GM21528 (cell line): ENCODE results near the gene ERICH6B.

Experiments
- ATAC-seq: cut with Tn5 transposase; IDR thresholded peaks from one replicate; pipeline ENCODE4 v1.9.1; 2021; ENCODE audit warnings: mild to moderate bottlenecking, moderate library complexity; ENCODE audit not compliant: unreplicated experiment, low FRiP score

The ERICH6B gene

GRCh38 chr13:45602183-45603170 lies 13.1 kb downstream of the ERICH6B start:
- ATAC-seq: no peak

- no peak for ATAC-seq
Observed at GRCh38 chr13:45601680-45602079, 13.9 kb downstream of the ERICH6B start.

DNA sequence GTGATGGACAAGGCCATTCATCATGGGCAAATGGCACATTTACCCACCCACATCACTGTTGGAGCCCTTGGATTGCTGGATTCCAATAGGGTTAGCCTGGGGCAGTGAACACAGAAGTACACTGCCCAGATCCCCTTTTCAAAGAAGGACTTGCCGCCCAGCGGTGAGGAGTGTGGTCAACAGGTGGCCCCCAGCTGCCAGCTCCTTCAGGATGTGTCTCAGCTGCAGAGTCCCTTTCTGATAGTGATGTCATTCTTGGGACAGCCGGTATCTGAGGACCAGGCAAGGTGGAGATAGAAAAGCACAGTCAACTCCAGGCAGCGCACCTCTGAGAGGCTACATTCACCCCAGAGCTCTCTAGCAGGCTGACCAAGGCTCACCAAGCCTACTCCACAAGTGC lies 16.9 kb downstream of the ERICH6B start:
- ATAC-seq: no peak

DNA sequence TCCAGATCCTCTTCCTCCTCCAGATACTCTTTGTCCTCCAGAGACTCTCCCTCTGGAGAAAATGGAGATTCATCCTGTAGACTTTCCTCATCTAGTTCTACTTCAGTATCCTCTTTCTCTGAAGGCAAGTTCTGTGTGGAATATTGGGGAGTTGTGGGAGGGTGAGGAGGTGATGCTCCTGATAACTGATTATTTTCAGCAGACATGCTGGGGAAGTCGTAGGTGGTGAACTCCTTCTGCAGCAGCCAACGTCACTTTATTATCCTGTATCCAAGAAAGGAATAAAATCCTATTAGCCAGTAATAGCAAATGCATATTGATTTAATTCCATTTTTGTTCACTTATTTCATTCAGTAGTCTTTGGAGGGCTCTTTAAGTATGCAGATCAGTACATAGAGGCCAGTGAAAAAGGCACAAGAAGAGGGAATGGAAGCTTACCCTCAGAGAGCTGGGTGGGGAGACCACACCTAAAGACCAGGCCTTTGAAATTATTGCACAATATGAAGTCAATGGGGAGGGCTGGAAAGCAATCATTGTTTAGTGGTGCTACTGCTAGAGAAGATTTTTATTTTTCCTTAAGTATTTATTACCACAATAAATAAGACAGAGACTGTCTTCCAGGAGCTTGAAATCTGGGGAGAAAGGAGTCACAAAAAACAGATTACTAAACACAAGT lies 18.6 kb downstream of the ERICH6B start:
- ATAC-seq: no peak

- ATAC-seq: no peak
Observed at GRCh38 chr13:45595965-45596364, 19.6 kb downstream of the ERICH6B start.

GRCh38 chr13:45594764-45595163 lies 20.8 kb downstream of the ERICH6B start:
- no peak for ATAC-seq

GRCh38 chr13:45594227-45594626 lies 21.3 kb downstream of the ERICH6B start:
- ATAC-seq: no peak

- no peak for ATAC-seq
Observed at GRCh38 chr13:45592758-45593157, 22.8 kb downstream of the ERICH6B start.

- ATAC-seq: no peak
Observed at GRCh38 chr13:45590066-45590465, 25.5 kb downstream of the ERICH6B start.

GRCh38 chr13:45587897-45588296 lies 27.6 kb downstream of the ERICH6B start:
- no peak for ATAC-seq

DNA sequence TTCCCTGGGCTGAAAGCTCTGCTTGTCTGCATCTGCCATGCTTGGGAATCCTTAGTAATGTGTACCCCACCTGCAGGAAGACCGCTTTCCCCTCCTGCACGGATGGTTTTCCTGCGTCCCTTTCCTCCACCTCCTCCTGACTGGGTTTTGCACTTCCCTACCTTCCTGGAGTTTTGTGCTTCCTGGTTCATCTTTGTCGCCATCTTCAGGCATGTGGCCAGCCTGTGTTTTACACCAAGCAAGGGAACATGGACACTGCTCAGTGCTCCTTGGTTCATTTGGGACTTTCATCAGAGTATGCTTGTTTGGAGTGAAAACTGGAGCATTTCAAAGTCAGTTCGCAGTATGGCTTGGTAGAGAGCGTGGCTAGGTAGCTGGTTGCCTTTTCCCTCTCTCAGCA lies 30.7 kb downstream of the ERICH6B start:
- no peak for ATAC-seq

DNA sequence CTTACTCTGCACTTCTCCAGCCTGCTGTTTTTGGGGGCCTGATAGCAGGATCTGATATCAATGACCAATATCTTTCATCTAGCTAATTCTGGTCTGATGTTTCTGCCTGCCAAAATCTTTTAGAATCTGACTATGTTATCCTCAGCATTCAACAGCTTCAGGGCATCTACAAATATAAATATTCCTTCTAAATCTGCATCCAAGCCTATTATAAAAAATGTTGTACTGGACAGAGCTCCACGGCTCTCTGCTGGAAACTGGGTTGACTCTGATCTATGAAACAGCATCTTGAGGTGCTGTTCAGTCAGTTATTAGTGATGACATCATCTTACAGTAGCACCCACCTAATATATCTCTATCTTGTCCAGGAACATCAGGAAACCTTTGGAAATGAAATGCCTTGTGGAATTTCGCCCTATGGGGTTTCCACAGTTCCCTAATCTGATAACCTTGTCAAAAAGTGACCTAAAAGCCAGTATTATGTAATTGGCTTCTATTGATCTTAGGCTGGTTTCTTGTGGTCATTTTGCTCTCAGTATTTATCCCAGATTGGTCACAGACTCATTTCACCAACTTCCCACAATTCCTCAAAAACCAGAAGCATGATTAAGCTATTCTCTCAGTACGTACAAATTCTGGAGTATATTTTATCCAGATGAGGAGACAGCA lies 33.0 kb downstream of the ERICH6B start:
- no peak for ATAC-seq

DNA sequence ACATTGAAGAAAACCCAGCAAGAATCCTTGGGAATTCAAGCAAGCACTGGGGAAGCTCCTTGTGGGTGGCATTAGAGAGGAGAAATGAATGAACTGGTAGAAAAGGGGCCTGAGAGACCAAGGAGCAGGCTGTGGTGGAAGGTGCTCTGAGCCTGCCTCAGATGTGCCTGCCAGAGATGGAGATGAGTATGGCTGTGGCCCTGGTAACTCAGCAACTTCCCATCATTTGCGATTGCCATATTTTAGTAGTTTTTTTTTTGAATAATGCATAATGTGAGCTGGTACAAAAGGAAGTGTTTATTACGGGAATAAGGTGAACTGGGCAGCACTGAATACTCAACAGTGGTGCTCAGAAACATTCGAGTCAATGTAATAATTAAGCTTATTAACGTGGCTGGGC lies 39.1 kb downstream of the ERICH6B start:
- no peak for ATAC-seq

DNA sequence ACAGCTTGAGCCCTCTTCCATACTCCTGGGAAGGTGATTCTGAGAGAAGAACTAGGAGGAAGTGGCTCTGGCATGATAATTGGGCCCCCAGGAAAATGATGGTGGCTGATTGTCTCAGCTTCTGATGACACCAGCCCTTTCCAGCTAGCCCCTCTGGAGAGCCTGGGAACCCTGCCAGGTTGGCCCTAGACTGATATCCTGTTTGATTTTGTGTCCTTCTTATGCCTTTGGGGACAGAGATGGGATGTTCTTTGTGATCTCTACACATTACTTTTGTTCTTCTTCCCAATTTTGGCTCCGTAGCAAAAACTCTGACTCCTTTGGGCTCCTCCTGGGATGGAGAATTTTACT lies 39.7 kb downstream of the ERICH6B start:
- ATAC-seq: no peak

GRCh38 chr13:45575146-45575829 lies 40.3 kb downstream of the ERICH6B start:
- no peak for ATAC-seq

- no peak for ATAC-seq
Observed at GRCh38 chr13:45565331-45565730, 50.2 kb downstream of the ERICH6B start.

GRCh38 chr13:45564133-45564776 lies 51.3 kb downstream of the ERICH6B start:
- no peak for ATAC-seq

- no peak for ATAC-seq
Observed at GRCh38 chr13:45554604-45555109, 60.9 kb downstream of the ERICH6B start.

GRCh38 chr13:45548281-45548680 lies 67.3 kb downstream of the ERICH6B start:
- no peak for ATAC-seq

DNA sequence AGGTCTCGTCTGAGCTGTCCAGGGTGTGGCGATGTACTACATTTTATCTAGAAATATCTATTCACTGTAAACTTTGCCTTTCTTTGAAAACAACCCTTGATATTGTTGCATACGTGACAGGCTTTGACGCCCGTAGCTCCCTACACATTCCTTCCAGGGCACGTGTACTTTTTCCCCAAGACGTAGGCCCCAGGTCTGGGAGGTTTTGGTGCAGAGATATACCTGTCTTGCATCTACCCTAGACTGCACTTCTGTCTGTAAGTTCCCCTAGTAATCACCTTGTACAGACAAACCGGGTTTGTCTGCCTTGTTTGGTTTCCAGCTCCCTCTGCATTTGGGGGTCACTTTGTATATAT lies 69.2 kb downstream of the ERICH6B start:
- ATAC-seq: no peak
